BE2C (cell line): Measurements from ENCODE around the gene DYNC2LI1.
A peak's percentile ranks its signal among the peaks of the same experiment; 100 is the strongest.

Experiments used
- DNase-seq: peaks from one replicate; pipeline ENCODE4 v3.0.0-alpha.2; 2020
- H3K27me3 ChIP-seq: fragments of 250-450 bp; sonication (Bioruptor Pico); 2 replicates; pipeline ENCODE4 v1.5.1; 2020; ENCODE audit warnings: mild to moderate bottlenecking
- H3K36me3 ChIP-seq: fragments of 250-450 bp; sonication (Bioruptor Pico); 2 replicates; pipeline ENCODE4 v1.5.1; 2020; ENCODE audit warnings: mild to moderate bottlenecking
- H3K4me1 ChIP-seq: fragments of 250-450 bp; sonication (Bioruptor Pico); 2 replicates; pipeline ENCODE4 v1.5.1; 2020
- H3K4me3 ChIP-seq: 2 replicates; pipeline ENCODE4 v1.5.1; 2011; ENCODE audit warnings: low read depth, low read length
- H3K9me3 ChIP-seq: fragments of 250-450 bp; sonication (Bioruptor Pico); 2 replicates; pipeline ENCODE4 v1.5.1; 2020
- CTCF ChIP-seq: IDR thresholded peaks from 2 replicates; pipeline ENCODE4 v1.5.1; 2012; ENCODE audit warnings: mild to moderate bottlenecking, low read depth, low read length

Gene DYNC2LI1

GRCh38 chr2:43774617-43775016 is 778 bp downstream of the DYNC2LI1 start:
- H3K9me3 ChIP-seq = no peaks in the 10 kb centered on the region
- DNase-seq = no peak
- no peaks in the 10 kb centered on the region for H3K4me1 ChIP-seq
- no peaks in the 10 kb centered on the region for H3K36me3 ChIP-seq
- TF ChIP-seq CTCF = no peak
- no peaks in the 10 kb centered on the region for H3K27me3 ChIP-seq
- peak overlapping the region; percentile 79 for H3K4me3 ChIP-seq

GRCh38 chr2:43776324-43776723 is 2.5 kb downstream of the DYNC2LI1 start:
- H3K36me3 ChIP-seq = no peaks in the 10 kb centered on the region
- H3K9me3 ChIP-seq = no peaks in the 10 kb centered on the region
- H3K27me3 ChIP-seq = no peaks in the 10 kb centered on the region
- no peak for TF ChIP-seq CTCF
- no peaks in the 10 kb centered on the region for H3K4me1 ChIP-seq
- no peak for DNase-seq
- H3K4me3 ChIP-seq = no peak overlapping the region

DNA sequence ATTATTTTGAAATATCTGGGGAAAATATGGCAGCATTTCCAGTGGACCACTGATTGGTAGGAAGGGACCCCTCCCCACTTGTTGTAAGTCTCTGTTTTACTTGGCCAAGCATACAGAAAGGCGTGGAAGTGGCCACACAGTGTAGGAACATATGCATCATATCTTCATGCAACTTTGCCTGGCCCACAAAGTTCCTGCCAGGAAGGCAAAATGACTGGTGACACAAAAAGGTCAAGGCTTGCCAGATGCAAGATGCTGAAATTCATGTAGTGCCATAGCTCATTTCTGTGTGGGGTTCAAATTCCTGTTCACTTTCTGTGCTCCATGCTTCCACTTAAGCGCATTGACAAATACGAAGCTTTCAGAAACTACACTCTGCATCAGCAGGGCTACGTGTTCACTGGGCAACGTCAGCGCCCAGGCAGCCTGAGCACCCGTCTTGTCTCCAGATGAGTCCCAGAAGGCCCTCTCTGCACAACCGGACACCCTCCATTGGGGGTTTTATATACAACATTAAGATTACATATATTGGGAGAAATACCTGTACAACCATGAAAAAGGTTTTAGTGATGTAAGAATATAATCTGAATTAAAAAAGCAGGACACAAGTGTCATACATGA is 3.6 kb downstream of the DYNC2LI1 start:
- no peak for DNase-seq
- Histone ChIP-seq H3K27me3 (no peaks in the 10 kb centered on the region), H3K4me1 (no peaks in the 10 kb centered on the region), H3K4me3 (no peak overlapping the region), H3K9me3 (no peaks in the 10 kb centered on the region), H3K36me3 (no peaks in the 10 kb centered on the region)
- no peak for TF ChIP-seq CTCF

- Histone ChIP-seq H3K27me3 (no peaks in the 10 kb centered on the region), H3K4me3 (no peak overlapping the region), H3K4me1 (no peaks in the 10 kb centered on the region), H3K9me3 (no peaks in the 10 kb centered on the region), H3K36me3 (no peaks in the 10 kb centered on the region)
- no peak for DNase-seq
- no peak for TF ChIP-seq CTCF
These were observed 4.4 kb downstream of the DYNC2LI1 start for GRCh38 chr2:43778233-43778632.

- H3K4me3 ChIP-seq = no peak overlapping the region
- no peaks in the 10 kb centered on the region for H3K9me3 ChIP-seq
- no peak for TF ChIP-seq CTCF
- no peaks in the 10 kb centered on the region for H3K27me3 ChIP-seq
- DNase-seq = no peak
- H3K36me3 ChIP-seq = no peaks in the 10 kb centered on the region
- H3K4me1 ChIP-seq = no peaks in the 10 kb centered on the region
These were observed 14.1 kb downstream of the DYNC2LI1 start for GRCh38 chr2:43787895-43788294.

DNA sequence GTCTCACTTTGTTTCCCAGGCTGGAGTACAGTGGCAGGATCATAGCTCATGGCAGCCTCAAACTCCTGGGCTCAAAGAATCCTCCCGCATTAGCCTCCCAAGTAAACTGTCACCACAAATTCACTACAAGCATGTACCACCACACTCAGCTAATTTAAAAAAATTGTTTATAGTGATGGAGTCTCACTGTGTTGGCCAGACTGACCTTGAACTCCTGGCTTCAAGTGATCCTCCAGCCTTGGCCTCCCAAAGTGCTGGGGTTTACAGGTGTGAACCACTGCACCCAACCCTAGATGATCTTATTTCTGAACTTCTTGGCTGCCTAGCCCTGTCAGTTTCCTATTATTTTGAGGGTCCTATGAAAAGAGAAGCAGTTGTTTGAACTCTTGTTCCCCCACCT is 14.8 kb downstream of the DYNC2LI1 start:
- no peak for TF ChIP-seq CTCF
- Histone ChIP-seq H3K27me3 (no peaks in the 10 kb centered on the region), H3K4me1 (no peaks in the 10 kb centered on the region), H3K4me3 (no peak overlapping the region), H3K9me3 (no peaks in the 10 kb centered on the region), H3K36me3 (no peaks in the 10 kb centered on the region)
- no peak for DNase-seq
